Mucosa of descending colon (tissue), 3 donors: ENCODE data around the gene SMIM32. TPM values are rescaled to one million over a fixed set of nuclear protein-coding genes. Genes with fewer than 3 reads are reported as not detected.

Experiments
- ATAC-seq: fragments of 200-7000 bp; cut with Tn5 transposase; one replicate; pipeline ENCODE4 v1.9.1; 2020; ENCODE audit warnings: mild to moderate bottlenecking, moderate library complexity
- DNase-seq, 3 donors: peaks; one replicate each; pipeline ENCODE4 v3.0.0-alpha.2; 2020
- H3K36me3 ChIP-seq: fragments of 200-600 bp; one replicate; pipeline ENCODE4 v1.8.0; 2021; ENCODE audit warnings: low read depth, mild to moderate bottlenecking
- H3K4me1 ChIP-seq: fragments of 200-600 bp; one replicate; pipeline ENCODE4 v1.8.0; 2021; ENCODE audit warnings: low read depth, mild to moderate bottlenecking
- H3K4me3 ChIP-seq: fragments of 200-600 bp; one replicate; pipeline ENCODE4 v1.8.0; 2021; ENCODE audit warnings: mild to moderate bottlenecking
- H3K9me3 ChIP-seq: fragments of 200-600 bp; one replicate; pipeline ENCODE4 v1.8.0; 2021; ENCODE audit warnings: mild to moderate bottlenecking
- CTCF ChIP-seq: fragments of 200-600 bp; IDR thresholded peaks from one replicate; pipeline ENCODE4 v1.8.0; 2022; ENCODE audit warnings: antibody characterized with exemption, mild to moderate bottlenecking
- intact Hi-C, 2 donors: fragments of 100-400 bp; cut with DNase I in 1 of 2; cut with micrococcal nuclease in 1 of 2; formaldehyde crosslinking; loops; one replicate each; pipeline versions ENCODE4 v1.11.0 to v1.11.1; 2022; cut with DNase I, micrococcal nuclease
- total RNA-seq, 3 donors: library from RNA; stranded (reverse); fragmentation: NEBNext Ultra II Directional in 2 of 3; extraction: Animal tissue kit (Norgen Biotek cat#: 25700) in 2 of 3; gene quantifications; one replicate each; pipeline versions ENCODE4 v1.2.1 to v1.2.4, GENCODE V29; 2021 to 2023
- donor health status: DM: no; HTN: no; CAD: no; lungs with moderate emphysema.
- donor health status: DM: no; HTN: no; CAD: no.
- donor health status: DM: no; HTN: yes; CAD: no.

The SMIM32 gene
- total RNA-seq, 3 donors from 2014 or later: 1.3 to 14.4 (median 7.9) TPM

GRCh38 chr5:136155078-136155477 is 37.9 kb downstream of the SMIM32 start:
- Histone ChIP-seq H3K36me3 (no peaks in the 10 kb centered on the region), H3K4me1 (no peaks in the 10 kb centered on the region), H3K4me3 (no peak overlapping the region), H3K9me3 (no peaks in the 10 kb centered on the region)
- no peak for TF ChIP-seq CTCF
- ATAC-seq (no peak), DNase-seq (no peak)
- intact Hi-C loops: no loop called here

GRCh38 chr5:136153581-136154236 is 39.3 kb downstream of the SMIM32 start:
- Histone ChIP-seq H3K36me3 (no peaks in the 10 kb centered on the region), H3K9me3 (no peaks in the 10 kb centered on the region), H3K4me1 (no peaks in the 10 kb centered on the region), H3K4me3 (no peak overlapping the region)
- intact Hi-C loops: no loop called here
- DNase-seq (no peak), ATAC-seq (no peak)
- no peak for TF ChIP-seq CTCF

GRCh38 chr5:136149891-136150290 is 43.1 kb downstream of the SMIM32 start:
- Histone ChIP-seq H3K4me3 (no peak overlapping the region), H3K9me3 (no peaks in the 10 kb centered on the region), H3K36me3 (no peaks in the 10 kb centered on the region), H3K4me1 (no peaks in the 10 kb centered on the region)
- ATAC-seq (no peak), DNase-seq (no peak)
- intact Hi-C loops: no loop called here
- TF ChIP-seq CTCF: no peak

GRCh38 chr5:136147632-136148031 is 45.3 kb downstream of the SMIM32 start:
- no peak for TF ChIP-seq CTCF
- intact Hi-C loops: no loop called here
- no peak for ATAC-seq
- Histone ChIP-seq H3K9me3 (no peaks in the 10 kb centered on the region), H3K4me1 (peaks cover 4% of the 10 kb centered on the region), H3K36me3 (no peaks in the 10 kb centered on the region), H3K4me3 (no peak overlapping the region)
- DNase-seq: no peak

GRCh38 chr5:136146201-136146600 is 46.8 kb downstream of the SMIM32 start:
- H3K36me3 ChIP-seq: no peaks in the 10 kb centered on the region
- ATAC-seq (no peak), DNase-seq (no peak)
- intact Hi-C loops: no loop called here
- peaks cover 4% of the 10 kb centered on the region for H3K4me1 ChIP-seq
- TF ChIP-seq CTCF: no peak
- no peak overlapping the region for H3K4me3 ChIP-seq
- no peaks in the 10 kb centered on the region for H3K9me3 ChIP-seq

GRCh38 chr5:136145030-136145429 is 47.9 kb downstream of the SMIM32 start:
- TF ChIP-seq CTCF: no peak
- Histone ChIP-seq H3K4me1 (peaks cover 4% of the 10 kb centered on the region), H3K4me3 (no peak overlapping the region), H3K9me3 (no peaks in the 10 kb centered on the region), H3K36me3 (no peaks in the 10 kb centered on the region)
- no peak for ATAC-seq
- no peak for DNase-seq
- intact Hi-C loops: no loop called here
